HTERT RPE-1 (cell line): Measurements from ENCODE around the gene COL18A1.

ENCODE experiments used
- in situ Hi-C: fragments of 300-500 bp; cut with MboI; formaldehyde crosslinking; loops from 4 replicates; pipeline ENCODE4 v1.14.3; 2020; ENCODE audit warnings: low sequenced_read_pairs

COL18A1 gene

GRCh38 chr21:45504516-45505415, 99.8 kb downstream of the COL18A1 start:
- in situ Hi-C loops, result no loop called here

GRCh38 chr21:45505416-45506021, 100.6 kb downstream of the COL18A1 start:
- in situ Hi-C loops, result no loop called here

DNA sequence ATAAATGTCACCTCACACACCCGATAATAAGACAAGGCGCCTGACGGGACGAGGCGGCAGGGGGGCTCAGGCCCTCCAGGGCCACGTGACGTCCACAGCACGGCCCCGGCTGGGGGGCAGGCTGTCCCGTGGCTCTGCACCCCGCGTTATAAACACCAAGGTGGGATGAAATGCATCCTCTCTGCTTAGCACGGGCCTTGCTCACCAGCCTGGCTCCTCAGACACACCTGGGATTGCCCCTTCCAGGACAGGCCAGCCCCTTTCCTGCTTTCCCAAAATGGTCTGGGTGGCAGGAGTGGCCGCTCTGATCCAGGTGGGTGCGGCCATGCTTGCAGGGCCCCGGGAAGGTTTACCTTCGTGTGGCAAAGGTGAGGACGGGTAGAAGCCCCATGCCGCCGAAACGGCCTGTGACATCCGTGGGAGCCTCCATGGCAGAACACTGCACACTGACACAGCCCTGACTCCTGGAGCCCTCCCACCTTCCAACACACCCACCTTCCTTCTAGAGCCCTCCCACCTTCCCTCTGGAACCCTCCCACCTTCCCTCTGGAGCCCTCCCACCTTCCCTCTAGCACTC, 101.4 kb downstream of the COL18A1 start:
- in situ Hi-C loops, result no loop called here

GRCh38 chr21:45506836-45507522, 102.0 kb downstream of the COL18A1 start:
- in situ Hi-C loops, result no loop called here

- in situ Hi-C loops, result no loop called here
Observed at GRCh38 chr21:45507523-45507875, 102.5 kb downstream of the COL18A1 start.

- in situ Hi-C loops, result no loop called here
Observed at GRCh38 chr21:45507888-45508508, 103.0 kb downstream of the COL18A1 start.

GRCh38 chr21:45508607-45509565, 103.9 kb downstream of the COL18A1 start:
- in situ Hi-C loops, result no loop called here

DNA sequence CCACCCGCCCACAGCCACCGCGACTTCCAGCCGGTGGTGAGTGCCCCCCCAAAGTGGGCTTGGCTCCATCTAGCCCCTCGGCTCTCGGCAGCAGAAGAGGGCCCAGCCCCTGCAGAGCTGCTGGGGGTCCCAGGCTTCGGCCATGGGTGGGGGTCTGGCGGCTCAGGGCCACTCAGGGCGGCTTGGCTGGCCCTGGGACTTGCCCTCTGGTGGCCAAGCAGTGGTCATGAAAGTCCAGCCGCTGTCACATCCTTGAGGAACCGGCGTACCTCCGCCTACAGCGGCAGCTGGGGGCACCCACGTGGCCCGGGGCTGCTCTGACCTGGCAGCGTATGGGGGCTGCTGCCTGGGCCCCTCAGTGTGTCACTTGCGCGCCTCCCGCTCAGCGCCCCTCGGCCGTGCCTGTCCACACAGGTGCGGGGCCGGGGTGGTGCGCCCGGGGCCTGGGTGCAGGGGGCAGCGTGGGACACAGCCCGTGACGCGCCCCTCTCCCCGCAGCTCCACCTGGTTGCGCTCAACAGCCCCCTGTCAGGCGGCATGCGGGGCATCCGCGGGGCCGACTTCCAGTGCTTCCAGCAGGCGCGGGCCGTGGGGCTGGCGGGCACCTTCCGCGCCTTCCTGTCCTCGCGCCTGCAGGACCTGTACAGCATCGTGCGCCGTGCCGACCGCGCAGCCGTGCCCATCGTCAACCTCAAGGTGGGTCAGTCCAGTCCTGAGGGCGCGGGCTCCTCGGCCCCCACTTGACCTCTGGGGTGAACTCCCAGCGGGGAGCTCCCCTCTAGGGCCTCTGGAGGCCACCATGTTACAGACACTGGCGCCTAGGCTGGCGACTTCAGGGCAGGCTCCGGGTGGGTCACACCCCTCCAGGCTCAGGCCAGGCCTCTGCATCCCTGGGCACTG, 104.9 kb downstream of the COL18A1 start:
- in situ Hi-C loops, result no loop called here

DNA sequence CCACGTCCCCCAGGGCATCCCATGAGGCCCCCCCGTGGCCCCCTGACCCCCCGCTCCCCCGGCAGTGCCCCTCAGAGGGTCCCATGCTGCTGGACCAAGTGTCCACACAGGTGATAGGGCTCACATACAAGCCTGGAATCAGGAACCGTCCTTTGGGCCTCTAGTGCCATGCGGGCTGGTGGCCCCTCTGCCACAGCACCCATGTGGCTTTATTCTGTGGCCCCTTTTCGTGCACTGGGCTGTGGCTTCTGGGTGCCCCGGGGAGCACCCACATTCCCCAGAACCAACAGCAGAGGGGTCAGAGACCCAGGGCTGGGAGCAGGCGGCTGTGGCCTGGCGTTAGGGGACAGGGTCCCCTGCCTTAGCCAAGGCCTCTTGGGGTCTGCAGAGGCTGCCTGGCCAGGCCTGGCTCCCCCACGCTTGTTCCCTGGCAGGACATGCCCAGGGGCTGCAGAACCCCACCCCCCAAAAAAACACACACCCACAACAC, 105.5 kb downstream of the COL18A1 start:
- in situ Hi-C loops, result no loop called here

- in situ Hi-C loops, result no loop called here
Observed at GRCh38 chr21:45511007-45511406, 106.0 kb downstream of the COL18A1 start.

- in situ Hi-C loops, result no loop called here
Observed at GRCh38 chr21:45511661-45512431, 106.9 kb downstream of the COL18A1 start.

- in situ Hi-C loops, result no loop called here
Observed at GRCh38 chr21:45512626-45513002, 107.6 kb downstream of the COL18A1 start.

DNA sequence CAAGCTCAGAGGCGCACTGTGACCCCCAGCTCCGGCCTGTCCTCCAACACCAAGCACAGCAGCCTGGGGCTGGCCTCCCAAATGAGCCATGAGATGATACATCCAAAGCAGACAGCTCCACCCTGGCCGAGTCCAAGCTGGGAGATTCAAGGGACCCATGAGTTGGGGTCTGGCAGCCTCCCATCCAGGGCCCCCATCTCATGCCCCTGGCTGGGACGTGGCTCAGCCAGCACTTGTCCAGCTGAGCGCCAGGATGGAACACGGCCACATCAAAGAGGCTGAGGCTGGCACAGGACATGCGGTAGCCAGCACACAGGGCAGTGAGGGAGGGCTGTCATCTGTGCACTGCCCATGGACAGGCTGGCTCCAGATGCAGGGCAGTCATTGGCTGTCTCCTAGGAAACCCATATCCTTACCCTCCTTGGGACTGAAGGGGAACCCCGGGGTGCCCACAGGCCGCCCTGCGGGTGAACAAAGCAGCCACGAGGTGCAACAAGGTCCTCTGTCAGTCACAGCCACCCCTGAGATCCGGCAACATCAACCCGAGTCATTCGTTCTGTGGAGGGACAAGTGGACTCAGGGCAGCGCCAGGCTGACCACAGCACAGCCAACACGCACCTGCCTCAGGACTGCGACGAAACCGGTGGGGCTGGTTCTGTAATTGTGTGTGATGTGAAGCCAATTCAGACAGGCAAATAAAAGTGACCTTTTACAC, 108.2 kb downstream of the COL18A1 start:
- in situ Hi-C loops, result no loop called here

- in situ Hi-C loops, result no loop called here
Observed at GRCh38 chr21:45513741-45514310, 108.9 kb downstream of the COL18A1 start.

GRCh38 chr21:45514311-45515021, 109.5 kb downstream of the COL18A1 start:
- in situ Hi-C loops, result no loop called here
